GM23338 (cell line): ENCODE results near the gene ZFP36L1. TPM values are rescaled to one million over a fixed set of nuclear protein-coding genes. Genes with fewer than 3 reads are reported as not detected.

Source experiments
- ATAC-seq: fragments of 200-7000 bp; cut with Tn5 transposase; 3 replicates; pipeline ENCODE4 v1.9.1; 2020
- DNase-seq: peaks from one replicate; pipeline ENCODE4 v3.0.0-alpha.2; 2015; ENCODE audit warnings: low spot score
- H2AFZ ChIP-seq: fragments of 200-600 bp; sonication (generic); 2 replicates; pipeline ENCODE4 v1.8.0; 2016; ENCODE audit warnings: antibody characterized with exemption, mild to moderate bottlenecking, moderate library complexity
- H3F3A ChIP-seq: fragments of 200-600 bp; sonication (generic); replicated peaks from 2 replicates; pipeline ENCODE4 v1.8.0; 2017; ENCODE audit warnings: antibody characterized with exemption, mixed run types, low read depth
- H3K27ac ChIP-seq: fragments of 200-600 bp; sonication (generic); 2 replicates; pipeline ENCODE4 v1.6.1; 2016; ENCODE audit warnings: low read depth
- H3K27me3 ChIP-seq: fragments of 200-600 bp; sonication (generic); 2 replicates; pipeline ENCODE4 v1.8.0; 2016; ENCODE audit warnings: mild to moderate bottlenecking, mixed run types, moderate library complexity; ENCODE audit not compliant: insufficient read depth
- H3K36me3 ChIP-seq: fragments of 200-600 bp; sonication (generic); 2 replicates; pipeline ENCODE4 v1.8.0; 2016; ENCODE audit warnings: mild to moderate bottlenecking; ENCODE audit not compliant: insufficient read depth
- H3K4me1 ChIP-seq: fragments of 200-600 bp; sonication (generic); 2 replicates; pipeline ENCODE4 v1.8.0; 2016; ENCODE audit warnings: mild to moderate bottlenecking, moderate library complexity; ENCODE audit not compliant: insufficient read depth
- H3K4me2 ChIP-seq: fragments of 200-600 bp; sonication (generic); 2 replicates; pipeline ENCODE4 v1.7.1; 2017; ENCODE audit warnings: mixed run types
- H3K4me3 ChIP-seq: fragments of 200-600 bp; sonication (generic); 2 replicates; pipeline ENCODE4 v1.6.1; 2016; ENCODE audit warnings: mixed run types
- H3K79me2 ChIP-seq: fragments of 200-600 bp; sonication (generic); replicated peaks from 2 replicates; pipeline ENCODE4 v1.8.0; 2017; ENCODE audit warnings: mild to moderate bottlenecking; ENCODE audit not compliant: insufficient read depth
- H3K9me2 ChIP-seq: fragments of 200-600 bp; sonication (generic); 2 replicates; pipeline ENCODE4 v1.8.0; 2017; ENCODE audit not compliant: insufficient read depth
- H4K20me1 ChIP-seq: fragments of 200-600 bp; sonication (generic); replicated peaks from 2 replicates; pipeline ENCODE4 v1.8.0; 2017; ENCODE audit warnings: mild to moderate bottlenecking; ENCODE audit not compliant: insufficient read depth
- H3K27ac Mint-ChIP-seq: 2 replicates; pipeline ENCODE4 v1.8.0; 2020; ENCODE audit warnings: inconsistent platforms, mild to moderate bottlenecking, moderate library complexity, mixed read lengths
- H3K27me3 Mint-ChIP-seq: 3 replicates; pipeline ENCODE4 v1.8.0; 2022; ENCODE audit warnings: low read depth, mild to moderate bottlenecking, moderate library complexity, mixed read lengths, inconsistent platforms; ENCODE audit not compliant: insufficient read depth, poor library complexity
- H3K36me3 Mint-ChIP-seq: 3 replicates; pipeline ENCODE4 v1.8.0; 2021; ENCODE audit warnings: low read depth, mild to moderate bottlenecking, inconsistent platforms, moderate library complexity, mixed read lengths
- H3K4me1 Mint-ChIP-seq: 3 replicates; pipeline ENCODE4 v1.8.0; 2020; ENCODE audit warnings: mild to moderate bottlenecking, inconsistent platforms, mixed read lengths
- H3K4me3 Mint-ChIP-seq: 3 replicates; pipeline ENCODE4 v1.8.0; 2021; ENCODE audit warnings: moderate library complexity, mild to moderate bottlenecking, inconsistent platforms, mixed read lengths
- H3K9me3 Mint-ChIP-seq: 3 replicates; pipeline ENCODE4 v1.8.0; 2020; ENCODE audit warnings: moderate library complexity, mild to moderate bottlenecking, inconsistent platforms, mixed read lengths
- CREB1 ChIP-seq: fragments of 250-450 bp; sonication (Bioruptor Pico); IDR thresholded peaks from 2 replicates; pipeline ENCODE4 v1.5.0; 2020; ENCODE audit warnings: low read depth, mild to moderate bottlenecking, moderate library complexity
- ETS1 ChIP-seq: IDR thresholded peaks from 2 replicates; pipeline ENCODE4 v1.6.1; 2016; ENCODE audit warnings: antibody characterized with exemption
- EZH2 ChIP-seq: fragments of 200-600 bp; sonication (generic); IDR thresholded peaks from one replicate; pipeline ENCODE4 v1.8.0; 2017; ENCODE audit warnings: antibody characterized with exemption, mild to moderate bottlenecking, low read depth; ENCODE audit not compliant: unreplicated experiment
- EZH2phosphoT487 ChIP-seq: fragments of 200-600 bp; sonication (generic); IDR thresholded peaks from one replicate; pipeline ENCODE4 v1.8.1; 2018; ENCODE audit warnings: antibody characterized with exemption; ENCODE audit not compliant: unreplicated experiment
- JUNB ChIP-seq: IDR thresholded peaks from one replicate; pipeline ENCODE4 v1.6.1; 2016; ENCODE audit warnings: antibody characterized with exemption; ENCODE audit not compliant: unreplicated experiment
- REST ChIP-seq: IDR thresholded peaks from one replicate; pipeline ENCODE4 v1.6.1; 2018; ENCODE audit warnings: antibody characterized with exemption; ENCODE audit not compliant: unreplicated experiment
- STAT1 ChIP-seq: IDR thresholded peaks from one replicate; pipeline ENCODE4 v1.6.1; 2016; ENCODE audit warnings: antibody characterized with exemption; ENCODE audit not compliant: unreplicated experiment
- ZNF114 ChIP-seq: fragments of 250-450 bp; sonication (Bioruptor Pico); IDR thresholded peaks from 2 replicates; pipeline ENCODE4 v1.5.0; 2020; ENCODE audit warnings: mild to moderate bottlenecking, moderate library complexity
- ZNF331 ChIP-seq: fragments of 250-450 bp; sonication (Bioruptor Pico); IDR thresholded peaks from 2 replicates; pipeline ENCODE4 v1.5.0; 2020; ENCODE audit warnings: low read depth, mild to moderate bottlenecking, moderate library complexity
- ZNF462 ChIP-seq: fragments of 250-450 bp; sonication (Bioruptor Pico); IDR thresholded peaks from 2 replicates; pipeline ENCODE4 v1.5.0; 2020; ENCODE audit warnings: mild to moderate bottlenecking, moderate library complexity
- polyA plus RNA-seq: library from polyadenylated mRNA; unstranded; fragments of >200 nt; fragmentation: Nextera tagmentation; extraction: Ambion mirVana; gene quantifications from 2 replicates; pipeline ENCODE4 v1.2.1, GENCODE V29; 2016
- total RNA-seq: library from RNA; depleted of rRNA; stranded (reverse); fragments of >200 nt; shearing (Covaris generic); gene quantifications from 2 replicates; pipeline ENCODE4 v1.2.3, GENCODE V29; 2014

ZFP36L1 gene
- total and polyA plus RNA-seq, 2 experiments from 2014 or later = 148 to 382 TPM

- TF ChIP-seq ZNF462 (CRISPR knock-in tag) = no peak
These were observed 21.2 kb downstream of the ZFP36L1 start (continued) for GRCh38 chr14:68771631-68772030.

- Histone ChIP-seq H4K20me1 (no peaks in the 10 kb centered on the region), H3K4me1 (no peaks in the 10 kb centered on the region), H3K79me2 (no peaks in the 10 kb centered on the region), H3K27ac (no peak overlapping the region), H2AFZ (no peak overlapping the region), H3K4me3 (no peak overlapping the region), H3K36me3 (no peaks in the 10 kb centered on the region), H3K27me3 (no peaks in the 10 kb centered on the region), H3F3A (no peaks in the 10 kb centered on the region), H3K4me2 (no peak overlapping the region), H3K9me2 (peaks cover 5% of the 10 kb centered on the region; the same call in 1 of the 2 replicates)
- Mint-ChIP-seq H3K36me3 (no peaks in the 10 kb centered on the region; the same call in 2 of the 3 replicates), H3K9me3 (no peaks in the 10 kb centered on the region; the same call in 2 of the 3 replicates), H3K4me1 (peaks cover 4% of the 10 kb centered on the region), H3K4me3 (no peak overlapping the region), H3K27ac (no peak overlapping the region), H3K27me3 (no peaks in the 10 kb centered on the region)
- DNase-seq = no peak
- no peak for ATAC-seq
- TF ChIP-seq ETS1 (no peak), JUNB (no peak), ZNF331 (CRISPR knock-in tag) (no peak), EZH2phosphoT487 (no peak), EZH2 (no peak), ZNF114 (CRISPR knock-in tag) (no peak), REST (no peak), CREB1 (no peak), STAT1 (no peak)
These were observed 22.1 kb downstream of the ZFP36L1 start for GRCh38 chr14:68770553-68771286.
